Cerebellar cortex (tissue), 1 donor: ENCODE measurements around the gene OPA1.

Experiments
- DNase-seq: peaks from one replicate; pipeline ENCODE4 v3.0.0-alpha.2; 2015; ENCODE audit warnings: low spot score

OPA1 gene

GRCh38 chr3:193737191-193737751 lies 144.3 kb downstream of the OPA1 start:
- no peak for DNase-seq

DNA sequence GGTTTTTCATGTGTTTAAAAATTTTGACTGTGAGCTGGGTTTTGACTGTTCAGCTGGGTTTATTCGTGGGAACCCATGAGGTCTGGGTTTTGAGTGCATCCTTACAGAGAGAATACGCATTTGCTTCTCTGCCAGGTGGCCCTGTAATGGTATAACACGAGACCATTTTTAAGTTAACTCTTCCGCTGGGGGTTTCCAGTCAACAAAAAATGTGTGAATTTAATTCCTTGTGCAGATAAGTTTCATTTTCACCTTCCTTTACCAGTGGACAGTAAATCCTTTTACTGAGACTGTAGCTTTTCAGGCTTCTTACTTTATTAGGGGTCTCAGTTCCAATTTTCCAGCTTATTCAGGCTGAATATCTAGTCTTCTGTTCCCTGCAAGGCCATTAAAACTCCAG lies 149.6 kb downstream of the OPA1 start:
- no peak for DNase-seq

DNA sequence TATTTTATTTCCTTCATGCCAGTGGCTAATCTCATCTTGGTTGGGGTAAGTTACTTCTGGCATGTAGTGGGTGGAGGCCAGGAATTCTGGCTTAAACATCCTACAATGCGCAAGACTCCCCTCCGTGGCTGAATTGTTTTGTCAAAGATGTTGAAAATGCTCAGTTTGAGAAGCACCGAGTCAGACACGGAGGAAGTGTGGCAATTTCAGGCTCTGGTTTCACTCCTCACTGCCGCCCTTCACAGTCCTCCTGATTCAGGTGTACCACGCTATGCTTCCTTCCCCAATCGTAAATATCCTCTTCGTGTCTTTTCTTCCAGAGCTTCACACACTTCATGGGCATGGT lies 150.7 kb downstream of the OPA1 start:
- no peak for DNase-seq

GRCh38 chr3:193744048-193744821 lies 151.2 kb downstream of the OPA1 start:
- no peak for DNase-seq

GRCh38 chr3:193744822-193745684 lies 152.0 kb downstream of the OPA1 start:
- no peak for DNase-seq

- DNase-seq: no peak
These were observed 153.8 kb downstream of the OPA1 start for GRCh38 chr3:193746832-193747231.
